CD14-positive monocyte (primary cell): Measurements from ENCODE around the gene CROT. TPM values are rescaled to one million over a fixed set of nuclear protein-coding genes. Genes with fewer than 3 reads are reported as not detected.

Experiments used
- DNase-seq, 3 donors: peaks; one replicate each; pipeline ENCODE4 v3.0.0-alpha.2; 2011 to 2022
- H2AFZ ChIP-seq: 2 replicates; pipeline ENCODE4 v1.6.0; 2012; ENCODE audit warnings: mild to moderate bottlenecking, low read depth, low read length, inconsistent platforms; ENCODE audit not compliant: insufficient read depth, poor library complexity, severe bottlenecking
- H3K27ac ChIP-seq, 2 donors: 1 replicate in 1 of 2; 2 replicates in 1 of 2; pipeline ENCODE4 v1.5.1; 2012 to 2013; ENCODE audit warnings: low read length in 2 of 2, control low read depth in 1 of 2, inconsistent platforms in 1 of 2, low read depth in 1 of 2, mild to moderate bottlenecking in 1 of 2
- H3K27me3 ChIP-seq, 2 donors: one replicate each; pipeline versions ENCODE4 v1.6.0 to v1.6.1; 2011 to 2013; ENCODE audit warnings: low read length in 2 of 2; ENCODE audit not compliant: control insufficient read depth in 2 of 2, insufficient read depth in 2 of 2
- H3K36me3 ChIP-seq, 2 donors: replicated peaks in 1 of 2; 1 replicate in 1 of 2; 2 replicates in 1 of 2; pipeline versions ENCODE4 v1.5.1 to v1.6.1; 2012 to 2013; ENCODE audit warnings: low read length in 2 of 2, control low read depth in 1 of 2, inconsistent platforms in 1 of 2, mild to moderate bottlenecking in 1 of 2; ENCODE audit not compliant: insufficient read depth in 2 of 2, control insufficient read depth in 1 of 2
- H3K4me1 ChIP-seq, 2 donors: 1 replicate in 1 of 2; 2 replicates in 1 of 2; pipeline versions ENCODE4 v1.5.1 to v1.6.1; 2012 to 2013; ENCODE audit warnings: low read length in 2 of 2, control low read depth in 1 of 2, inconsistent platforms in 1 of 2, mild to moderate bottlenecking in 1 of 2, moderate library complexity in 1 of 2; ENCODE audit not compliant: insufficient read depth in 2 of 2, control insufficient read depth in 1 of 2
- H3K4me2 ChIP-seq: replicated peaks from 2 replicates; pipeline ENCODE3; 2012; ENCODE audit warnings: low read length, moderate library complexity, mild to moderate bottlenecking; ENCODE audit not compliant: poor library complexity, severe bottlenecking; ENCODE audit errors: extremely low read depth
- H3K4me3 ChIP-seq, 3 experiments: fragments of 200-600 bp in 1 of 3; sonication (generic) in 1 of 3; replicated peaks in 1 of 3; 1 replicate in 2 of 3; 2 replicates in 1 of 3; pipeline ENCODE4 v1.5.1; 2011 to 2013; ENCODE audit warnings: low read length in 3 of 3, mild to moderate bottlenecking in 3 of 3, control low read depth in 2 of 3, low read depth in 2 of 3, inconsistent platforms in 1 of 3, moderate library complexity in 1 of 3
- H3K79me2 ChIP-seq: 2 replicates; pipeline ENCODE4 v1.6.0; 2012; ENCODE audit warnings: mild to moderate bottlenecking, control low read depth, inconsistent platforms, low read length, moderate library complexity; ENCODE audit not compliant: insufficient read depth
- H3K9ac ChIP-seq: 2 replicates; pipeline ENCODE4 v1.6.0; 2017; ENCODE audit warnings: low read length, mild to moderate bottlenecking; ENCODE audit not compliant: insufficient read depth, poor library complexity, severe bottlenecking
- H3K9me3 ChIP-seq, 2 donors: replicated peaks in 1 of 2; 1 replicate in 1 of 2; 2 replicates in 1 of 2; pipeline versions ENCODE4 v1.5.1 to v1.6.1; 2012 to 2013; ENCODE audit warnings: low read length in 2 of 2, control low read depth in 1 of 2; ENCODE audit not compliant: control insufficient read depth in 1 of 2, insufficient read depth in 1 of 2
- H4K20me1 ChIP-seq: 2 replicates; pipeline ENCODE4 v1.6.0; 2012; ENCODE audit warnings: mild to moderate bottlenecking, low read length, control low read depth, moderate library complexity; ENCODE audit not compliant: insufficient read depth
- H3K27ac Mint-ChIP-seq, 7 donors: one replicate each; pipeline ENCODE4 v1.8.0; 2020; ENCODE audit warnings: mild to moderate bottlenecking in 7 of 7, mixed read lengths in 7 of 7, moderate library complexity in 6 of 7, inconsistent platforms in 2 of 7
- H3K27me3 Mint-ChIP-seq, 3 donors: one replicate each; pipeline ENCODE4 v1.8.0; 2021 to 2022; ENCODE audit warnings: low read depth in 3 of 3, mild to moderate bottlenecking in 3 of 3, mixed read lengths in 3 of 3, moderate library complexity in 3 of 3, inconsistent platforms in 1 of 3
- H3K36me3 Mint-ChIP-seq, 2 donors: one replicate each; pipeline ENCODE4 v1.8.0; 2020; ENCODE audit warnings: mixed read lengths in 2 of 2, inconsistent platforms in 1 of 2, mild to moderate bottlenecking in 1 of 2
- H3K4me1 Mint-ChIP-seq: one replicate; pipeline ENCODE4 v1.8.0; 2020; ENCODE audit warnings: mild to moderate bottlenecking, mixed read lengths
- H3K4me3 Mint-ChIP-seq, 2 donors: one replicate each; pipeline ENCODE4 v1.8.0; 2020; ENCODE audit warnings: mild to moderate bottlenecking in 2 of 2, mixed read lengths in 2 of 2, moderate library complexity in 1 of 2
- H3K9me3 Mint-ChIP-seq, 7 donors: one replicate each; pipeline ENCODE4 v1.8.0; 2020 to 2022; ENCODE audit warnings: mixed read lengths in 7 of 7, mild to moderate bottlenecking in 6 of 7, moderate library complexity in 6 of 7, inconsistent platforms in 2 of 7
- CTCF ChIP-seq: fragments of 200-600 bp; IDR thresholded peaks from one replicate; pipeline ENCODE4 v1.8.0; 2022; ENCODE audit warnings: antibody characterized with exemption, mild to moderate bottlenecking
- WGBS: methylation state at CpG from one replicate; pipeline ENCODE4 v1.1.5; 2013; ENCODE audit warnings: missing lambda C conversion rate; ENCODE audit not compliant: insufficient coverage; 5-methylcytosine and 5-hydroxymethylcytosine counted together
- intact Hi-C, 2 donors: fragments of 100-400 bp; cut with micrococcal nuclease; formaldehyde crosslinking; loops; one replicate each; pipeline versions ENCODE4 v1.15.0 to v1.15.1; 2023
- polyA plus RNA-seq, 3 donors: library from polyadenylated mRNA; depleted of rRNA in 1 of 3; unstranded in 2 of 3; stranded (reverse) in 1 of 3; fragments of 300-500 nt in 2 of 3; fragments of >200 nt in 1 of 3; fragmentation: Illumina TruSeq in 2 of 3; gene quantifications; 1 replicate in 2 of 3; 2 replicates in 1 of 3; pipeline ENCODE4 v1.2.3, GENCODE V29; 2012 to 2021

CROT gene
- polyA plus RNA-seq, 3 donors: 1.1 to 2.2 (median 1.4) TPM

GRCh38 chr7:87310790-87311419 lies 34.6 kb upstream of the CROT start:
- intact Hi-C loops: loop anchor here (5.0 to 10.0 kb wide), 3 partner anchors 106 to 574 kb away; no protein-coding TSS in a partner anchor
- H3K9me3 Mint-ChIP-seq: no peaks in the 10 kb centered on the region

GRCh38 chr7:87312215-87312865 lies 33.1 kb upstream of the CROT start:
- Histone ChIP-seq H3K4me2 (no peak overlapping the region), H3K27me3 (no peaks in the 10 kb centered on the region), H3K4me3 (no peak overlapping the region), H3K36me3 (no peaks in the 10 kb centered on the region), H2AFZ (no peak overlapping the region), H4K20me1 (no peaks in the 10 kb centered on the region), H3K9me3 (no peaks in the 10 kb centered on the region), H3K4me1 (no peaks in the 10 kb centered on the region), H3K9ac (no peak overlapping the region), H3K27ac (no peak overlapping the region), H3K79me2 (no peaks in the 10 kb centered on the region)
- peak; percentile 38 to 48 (median 45) for DNase-seq
- no peak overlapping the region for H3K4me3 Mint-ChIP-seq
- peak; percentile 96 for TF ChIP-seq CTCF
- H3K4me1 Mint-ChIP-seq: no peaks in the 10 kb centered on the region
- no CpG with 5 or more reads among the region's 2 CpGs for WGBS
- no peaks in the 10 kb centered on the region for H3K36me3 Mint-ChIP-seq
- H3K27ac Mint-ChIP-seq: no peak overlapping the region
- no peaks in the 10 kb centered on the region for H3K9me3 Mint-ChIP-seq
- peaks cover 1 to 2% (median 2%) of the 10 kb centered on the region in 3 donors for H3K27me3 Mint-ChIP-seq
- intact Hi-C loops: loop anchor here (2.0 to 10.0 kb wide), 4 partner anchors 104 to 572 kb away; no protein-coding TSS in a partner anchor

More at GRCh38 chr7:87310790-87311419, 34.6 kb upstream of the CROT start:
- H3K36me3 Mint-ChIP-seq: no peaks in the 10 kb centered on the region
- Histone ChIP-seq H2AFZ (no peak overlapping the region), H3K4me1 (no peaks in the 10 kb centered on the region), H3K27ac (no peak overlapping the region), H3K36me3 (no peaks in the 10 kb centered on the region), H3K9me3 (no peaks in the 10 kb centered on the region), H4K20me1 (no peaks in the 10 kb centered on the region), H3K4me2 (no peak overlapping the region), H3K79me2 (no peaks in the 10 kb centered on the region), H3K27me3 (no peaks in the 10 kb centered on the region), H3K4me3 (no peak overlapping the region), H3K9ac (no peak overlapping the region)
- H3K4me1 Mint-ChIP-seq: no peaks in the 10 kb centered on the region
- DNase-seq: no peak
- H3K4me3 Mint-ChIP-seq: no peak overlapping the region
- peaks cover 0 to 4% (median 2%) of the 10 kb centered on the region in 3 donors for H3K27me3 Mint-ChIP-seq
- 92% methylated on average over 2 of the region's 4 CpGs for WGBS
- no peak for TF ChIP-seq CTCF
- no peak overlapping the region for H3K27ac Mint-ChIP-seq
